ENCODE measurements around the gene MYBBP1A.
"Not testable (repeated sequence)": the region's sequence is repeated elsewhere in the genome, so short reads cannot be mapped to it uniquely, and the experiment has no call there.

The MYBBP1A gene

DNA sequence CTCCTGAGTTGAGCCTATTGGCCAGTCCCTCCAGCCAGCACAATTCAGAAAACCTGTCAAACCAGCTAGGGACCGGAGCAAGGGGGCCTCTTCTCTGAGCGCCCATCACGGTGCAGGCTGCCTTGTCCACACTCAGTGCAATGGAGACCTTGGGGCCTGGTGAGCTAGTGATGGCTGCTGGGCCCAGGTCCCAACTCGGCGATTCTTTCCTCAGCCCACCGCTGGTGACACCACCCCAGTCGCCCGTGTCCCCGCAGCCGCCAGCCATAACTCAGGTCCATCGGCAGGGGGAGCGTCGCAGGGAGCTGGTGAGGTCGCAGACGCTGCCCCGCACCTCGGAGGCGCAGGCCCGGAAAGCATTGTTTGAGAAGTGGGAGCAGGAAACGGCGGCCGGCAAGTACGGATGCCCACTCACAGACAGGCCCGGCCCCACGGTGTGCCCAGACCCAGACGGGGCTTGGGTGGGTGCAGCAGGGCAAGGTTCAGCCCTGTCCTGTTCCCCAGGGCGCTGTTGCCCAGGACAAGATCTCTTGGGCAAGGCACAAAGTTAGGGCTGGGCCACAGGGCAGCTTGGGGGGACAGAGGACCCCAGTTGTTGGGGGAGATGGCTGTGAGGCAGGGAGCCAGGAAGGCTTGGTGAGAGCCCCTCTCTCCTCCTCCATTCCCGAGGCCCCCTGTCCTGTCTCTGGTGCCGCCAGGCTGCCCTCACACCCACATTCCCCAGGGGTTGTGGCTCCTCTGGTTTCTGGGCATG lies 39.9 kb upstream of the MYBBP1A start:
- Mint-ChIP-seq H3K4me1 (ENCODE audit: low read depth in 2 of 2) (peaks cover 5 to 7% of the 10 kb centered on the region in 2 donors), H3K27ac (peak overlapping the region in 1 of 2 donors; percentile 62), H3K36me3 (ENCODE audit: insufficient read depth) (no peaks in the 10 kb centered on the region), H3K9me3 (no peaks in the 10 kb centered on the region), H3K4me3 (no peak overlapping the region), H3K27me3 (peaks cover 38 to 79% of the 10 kb centered on the region in 2 donors)
- DNase-seq: peak in 1 of 3 experiments; percentile 11
- ATAC-seq (replicated peaks): no peak

DNA sequence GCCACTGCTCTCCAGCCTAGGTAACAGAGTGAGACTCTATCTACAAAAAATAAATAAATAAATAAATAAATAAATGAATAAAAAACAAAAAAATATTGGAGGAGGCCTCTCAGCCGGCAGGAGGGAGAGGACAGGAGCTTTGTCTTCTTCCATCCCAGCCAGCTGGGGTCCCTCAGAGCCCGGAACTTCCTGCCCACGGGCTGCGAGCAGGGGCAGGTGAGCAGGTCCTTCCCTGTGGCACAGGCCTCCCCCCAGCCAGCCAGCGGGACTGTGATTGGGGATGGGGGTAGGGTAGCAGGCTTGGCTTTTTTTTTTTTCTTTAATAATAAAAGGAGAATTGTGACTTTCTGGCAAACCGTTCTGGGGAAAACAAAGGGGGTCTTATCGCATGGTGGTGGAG lies 39.2 kb upstream of the MYBBP1A start:
- Mint-ChIP-seq H3K27ac (no peak overlapping the region), H3K36me3 (ENCODE audit: insufficient read depth) (no peaks in the 10 kb centered on the region), H3K4me1 (ENCODE audit: low read depth in 2 of 2) (peaks cover 5 to 7% of the 10 kb centered on the region in 2 donors), H3K27me3 (peaks cover 35 to 76% of the 10 kb centered on the region in 2 donors), H3K9me3 (no peaks in the 10 kb centered on the region), H3K4me3 (no peak overlapping the region)
- DNase-seq (no peak), ATAC-seq (replicated peaks) (no peak)

DNA sequence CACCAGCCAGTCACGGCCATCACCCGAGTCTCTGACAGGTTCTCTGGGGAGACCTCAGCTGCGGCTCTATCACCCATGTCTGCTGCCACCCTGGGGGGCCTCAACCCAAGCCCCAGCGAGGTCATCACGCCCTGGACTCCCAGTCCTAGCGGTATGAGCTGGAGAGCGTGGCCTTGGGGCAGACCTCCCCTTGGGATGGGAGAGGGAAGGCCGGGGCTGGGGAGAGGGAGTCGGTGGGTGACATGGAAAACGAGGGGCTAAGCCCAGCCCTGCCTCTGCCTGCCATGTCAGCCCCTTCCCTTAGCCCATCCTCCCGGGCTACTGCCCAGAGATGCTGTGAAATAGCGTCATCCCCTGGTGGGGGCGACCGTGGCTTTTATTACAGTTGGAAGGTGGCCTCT lies 37.8 kb upstream of the MYBBP1A start:
- H3K36me3 Mint-ChIP-seq (ENCODE audit: insufficient read depth): no peaks in the 10 kb centered on the region
- no peak overlapping the region for H3K4me3 Mint-ChIP-seq
- H3K4me1 Mint-ChIP-seq (ENCODE audit: low read depth in 2 of 2): peaks cover 5 to 9% of the 10 kb centered on the region in 2 donors
- H3K9me3 Mint-ChIP-seq: no peaks in the 10 kb centered on the region
- H3K27me3 Mint-ChIP-seq: peaks cover 28 to 77% of the 10 kb centered on the region in 2 donors
- ATAC-seq (replicated peaks) (no peak), DNase-seq (no peak)
- no peak overlapping the region for H3K27ac Mint-ChIP-seq

DNA sequence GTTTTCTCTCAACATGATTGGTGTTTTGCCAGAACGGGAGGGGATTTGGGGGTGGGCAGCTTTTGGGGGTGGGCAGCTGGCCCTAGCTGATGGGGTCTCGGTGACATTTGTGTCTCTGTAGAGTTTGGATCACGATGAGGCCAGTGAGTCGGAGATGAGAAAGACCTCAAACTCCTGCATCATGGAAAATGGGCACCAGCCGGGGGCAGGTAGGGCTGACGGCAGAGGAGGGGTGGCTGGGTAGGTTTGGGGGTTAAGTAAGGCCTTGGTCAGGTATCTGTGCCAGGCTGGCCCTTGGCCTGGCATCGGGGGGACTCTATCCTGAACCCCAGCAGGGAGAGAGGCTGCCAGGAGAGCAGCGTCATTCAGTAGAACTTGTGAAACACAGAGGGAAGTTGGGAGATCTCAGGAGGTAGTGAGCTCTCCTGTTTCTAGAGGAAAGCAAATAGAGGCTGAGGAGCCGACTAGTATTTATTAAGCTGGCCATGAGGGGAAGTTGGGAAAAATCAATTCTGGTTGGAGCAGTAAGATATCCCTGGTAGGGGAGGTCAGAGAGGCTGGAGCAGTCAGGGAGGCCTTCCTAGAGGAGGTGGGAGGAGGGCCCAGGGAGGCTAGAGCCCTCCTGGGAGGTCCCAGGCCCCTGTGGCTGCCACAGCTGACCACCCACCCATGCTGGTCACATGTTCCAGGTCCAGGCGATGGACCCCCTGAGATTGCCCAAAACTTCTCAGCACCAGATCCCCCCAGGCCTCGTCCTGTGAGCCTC lies 37.2 kb upstream of the MYBBP1A start:
- DNase-seq: no peak
- no peaks in the 10 kb centered on the region for H3K36me3 Mint-ChIP-seq (ENCODE audit: insufficient read depth)

DNA sequence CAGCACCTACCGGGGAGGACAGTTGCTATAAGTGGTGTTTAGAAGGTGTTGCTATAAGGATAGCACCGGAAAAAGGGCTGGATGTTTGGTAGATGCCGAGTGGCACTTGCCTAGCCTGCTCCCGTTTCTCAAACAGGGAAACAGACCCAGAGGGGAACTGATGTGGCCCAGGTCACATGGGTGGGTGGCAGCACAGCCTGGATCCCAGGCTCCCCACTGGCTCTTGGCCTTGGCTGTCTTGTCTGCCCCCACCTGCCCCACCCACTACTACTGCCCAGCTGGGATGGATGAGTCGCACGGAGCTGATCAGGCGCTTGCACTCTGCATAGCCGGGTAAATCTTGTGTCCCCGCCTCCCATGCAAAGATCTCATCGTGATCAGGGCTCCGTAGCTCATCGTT lies 36.3 kb upstream of the MYBBP1A start:
- ATAC-seq (replicated peaks) (no peak), DNase-seq (no peak)
- H3K4me1 Mint-ChIP-seq (ENCODE audit: low read depth in 2 of 2): peaks cover 5 to 9% of the 10 kb centered on the region in 2 donors
- H3K9me3 Mint-ChIP-seq: no peaks in the 10 kb centered on the region
- no peak overlapping the region for H3K4me3 Mint-ChIP-seq
- peak overlapping the region in 1 of 2 donors; percentile 35 for H3K27ac Mint-ChIP-seq
- H3K27me3 Mint-ChIP-seq: peaks cover 19 to 73% of the 10 kb centered on the region in 2 donors
- H3K36me3 Mint-ChIP-seq (ENCODE audit: insufficient read depth): no peaks in the 10 kb centered on the region

More for the DNA sequence above, 37.2 kb upstream of the MYBBP1A start:
- no peak overlapping the region for H3K4me3 Mint-ChIP-seq
- H3K27ac Mint-ChIP-seq: peak overlapping the region in 1 of 2 donors; percentile 35
- H3K9me3 Mint-ChIP-seq: no peaks in the 10 kb centered on the region
- H3K4me1 Mint-ChIP-seq (ENCODE audit: low read depth in 2 of 2): peaks cover 5 to 9% of the 10 kb centered on the region in 2 donors
- no peak for ATAC-seq (replicated peaks)
- H3K27me3 Mint-ChIP-seq: peaks cover 22 to 73% of the 10 kb centered on the region in 2 donors

DNA sequence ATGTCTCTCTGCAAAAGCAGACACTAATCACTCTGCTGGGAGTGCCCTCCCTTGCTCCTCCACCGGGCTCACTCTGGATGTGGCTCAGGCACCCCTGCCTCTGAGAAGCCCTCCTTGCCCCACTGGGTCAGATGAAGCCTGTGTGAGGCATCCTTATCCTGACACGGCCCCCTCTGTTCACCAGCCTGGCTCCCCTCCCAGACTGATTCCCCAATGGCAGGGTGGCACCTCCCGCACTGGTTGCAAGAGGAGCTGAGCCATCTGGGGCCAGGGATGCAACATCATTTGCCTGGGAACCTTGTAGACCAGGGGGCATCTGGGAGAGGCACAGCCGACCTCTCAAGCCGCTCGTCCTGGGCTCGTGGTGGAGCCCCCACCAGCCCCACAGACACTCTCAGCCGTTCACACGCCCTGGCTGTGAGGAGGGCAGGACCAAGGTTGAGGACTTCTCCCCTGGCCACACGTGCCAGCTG lies 35.8 kb upstream of the MYBBP1A start:
- H3K9me3 Mint-ChIP-seq: no peaks in the 10 kb centered on the region
- peaks cover 5 to 9% of the 10 kb centered on the region in 2 donors for H3K4me1 Mint-ChIP-seq (ENCODE audit: low read depth in 2 of 2)
- ATAC-seq (replicated peaks): no peak
- no peak overlapping the region for H3K27ac Mint-ChIP-seq
- no peak overlapping the region for H3K4me3 Mint-ChIP-seq
- no peak for DNase-seq
- no peaks in the 10 kb centered on the region for H3K36me3 Mint-ChIP-seq (ENCODE audit: insufficient read depth)
- peaks cover 24 to 79% of the 10 kb centered on the region in 2 donors for H3K27me3 Mint-ChIP-seq

DNA sequence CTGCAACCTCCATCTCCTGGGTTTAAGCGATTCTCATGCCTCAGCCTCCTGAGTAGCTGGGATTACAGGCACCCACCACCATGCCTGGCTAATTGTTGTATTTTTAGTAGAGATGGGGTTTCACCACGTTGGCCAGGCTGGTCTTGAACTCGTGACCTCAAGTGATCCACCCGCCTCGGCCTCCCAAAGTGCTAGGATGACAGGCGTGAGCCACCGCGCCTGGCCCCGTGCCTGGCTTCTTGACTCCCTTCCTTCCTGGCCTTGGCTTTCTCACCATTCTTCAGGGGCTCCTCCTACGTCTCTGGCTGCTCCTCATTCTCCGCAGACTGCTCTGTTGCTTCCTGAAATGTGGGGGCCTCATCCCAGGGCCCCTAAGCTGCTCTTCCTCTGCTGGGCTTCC lies 34.9 kb upstream of the MYBBP1A start:
- H3K27ac Mint-ChIP-seq; H3K9me3 Mint-ChIP-seq; DNase-seq; H3K36me3 Mint-ChIP-seq (ENCODE audit: insufficient read depth); ATAC-seq (replicated peaks); H3K4me3 Mint-ChIP-seq; H3K4me1 Mint-ChIP-seq (ENCODE audit: low read depth in 2 of 2): not testable (repeated sequence)
- peaks cover 34 to 84% of the 10 kb centered on the region in 2 donors for H3K27me3 Mint-ChIP-seq

DNA sequence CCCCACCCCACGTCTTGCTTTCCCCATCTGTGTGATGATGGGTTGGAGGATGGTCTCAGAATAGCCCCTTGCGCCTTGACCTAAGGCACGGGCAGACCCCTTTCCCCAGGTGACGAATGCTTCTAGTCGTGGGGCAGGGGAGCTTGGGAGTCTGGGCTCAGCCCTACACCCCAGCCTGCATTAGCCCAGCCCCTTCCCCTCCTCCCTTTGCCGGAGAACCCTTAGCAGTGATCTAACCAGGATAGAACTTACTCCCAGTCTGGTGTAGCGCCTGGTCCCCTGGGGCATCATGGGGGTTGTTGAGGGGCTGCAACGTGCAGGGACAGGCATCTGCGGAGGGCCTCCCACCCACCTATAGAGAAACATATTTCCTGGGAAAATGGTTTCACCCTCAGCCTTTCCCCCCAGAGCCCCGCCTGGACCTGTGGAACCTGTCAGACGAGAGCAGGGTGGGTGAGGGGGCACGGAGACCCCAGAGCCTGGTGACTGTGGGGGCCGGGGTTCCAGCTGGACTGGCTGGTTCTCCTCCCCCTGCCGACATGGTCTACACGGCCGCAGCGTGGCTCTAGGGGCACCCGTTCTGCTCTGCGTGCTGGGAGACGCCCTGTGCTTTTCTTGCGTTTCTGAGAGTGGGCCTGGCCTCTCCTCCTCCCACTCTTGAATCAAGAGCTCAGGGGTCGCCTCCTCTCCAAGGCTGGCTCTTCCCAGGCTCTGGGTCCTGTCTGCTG lies 33.9 kb upstream of the MYBBP1A start:
- DNase-seq (no peak), ATAC-seq (replicated peaks) (no peak)
- Mint-ChIP-seq H3K4me1 (ENCODE audit: low read depth in 2 of 2) (peaks cover 0 to 4% of the 10 kb centered on the region in 2 donors), H3K9me3 (no peaks in the 10 kb centered on the region), H3K36me3 (ENCODE audit: insufficient read depth) (no peaks in the 10 kb centered on the region), H3K27me3 (peaks cover 36 to 82% of the 10 kb centered on the region in 2 donors), H3K27ac (no peak overlapping the region), H3K4me3 (no peak overlapping the region)

DNA sequence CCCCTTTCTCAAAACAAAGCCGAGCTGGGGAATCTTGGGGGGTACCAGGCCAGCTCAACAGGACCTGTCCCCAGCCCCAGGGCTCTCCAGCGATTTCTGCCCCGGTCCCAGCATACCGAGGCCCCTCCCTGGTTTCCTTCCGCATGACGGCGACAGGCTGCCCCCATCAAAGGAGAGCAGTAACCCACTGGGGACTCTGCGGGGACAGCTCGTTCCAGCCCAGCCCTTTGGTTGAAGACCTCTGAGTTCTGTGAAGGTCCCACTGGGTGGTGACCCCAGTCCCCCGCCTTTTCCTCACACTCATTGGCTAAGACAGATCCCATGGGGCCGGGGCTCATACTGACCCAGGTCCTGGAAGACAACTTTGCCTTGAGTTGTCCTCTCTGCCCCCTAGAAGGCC lies 33.2 kb upstream of the MYBBP1A start:
- no peak overlapping the region for H3K27ac Mint-ChIP-seq
- ATAC-seq (replicated peaks) (no peak), DNase-seq (no peak)
- H3K9me3 Mint-ChIP-seq: no peaks in the 10 kb centered on the region
- no peak overlapping the region for H3K4me3 Mint-ChIP-seq
- H3K27me3 Mint-ChIP-seq: peaks cover 42 to 82% of the 10 kb centered on the region in 2 donors
- H3K36me3 Mint-ChIP-seq (ENCODE audit: insufficient read depth): no peaks in the 10 kb centered on the region
- peaks cover 4 to 5% of the 10 kb centered on the region in 2 donors for H3K4me1 Mint-ChIP-seq (ENCODE audit: low read depth in 2 of 2)

DNA sequence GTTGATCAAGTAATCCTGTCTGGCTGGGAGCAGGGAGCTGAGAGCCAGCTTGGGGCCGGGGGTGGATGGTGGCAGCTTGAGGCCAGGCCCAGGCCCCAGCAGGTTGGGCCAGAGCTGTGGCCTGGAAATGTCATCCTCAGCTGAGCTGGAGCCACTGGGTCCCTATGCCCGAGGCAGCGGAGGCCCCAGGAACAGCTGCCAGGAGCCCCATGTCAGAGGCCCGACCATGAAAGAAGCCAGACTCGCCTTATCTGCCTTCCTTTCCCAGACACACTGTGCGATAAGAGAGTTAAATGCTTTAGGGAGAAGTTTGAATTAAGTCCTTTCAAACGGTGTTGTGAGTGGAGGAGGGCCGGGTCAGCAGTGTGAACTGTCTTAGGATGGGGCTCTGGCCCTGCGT lies 32.6 kb upstream of the MYBBP1A start:
- Mint-ChIP-seq H3K27me3 (peaks cover 48 to 82% of the 10 kb centered on the region in 2 donors), H3K4me1 (ENCODE audit: low read depth in 2 of 2) (peaks cover 4 to 5% of the 10 kb centered on the region in 2 donors), H3K36me3 (ENCODE audit: insufficient read depth) (no peaks in the 10 kb centered on the region)

DNA sequence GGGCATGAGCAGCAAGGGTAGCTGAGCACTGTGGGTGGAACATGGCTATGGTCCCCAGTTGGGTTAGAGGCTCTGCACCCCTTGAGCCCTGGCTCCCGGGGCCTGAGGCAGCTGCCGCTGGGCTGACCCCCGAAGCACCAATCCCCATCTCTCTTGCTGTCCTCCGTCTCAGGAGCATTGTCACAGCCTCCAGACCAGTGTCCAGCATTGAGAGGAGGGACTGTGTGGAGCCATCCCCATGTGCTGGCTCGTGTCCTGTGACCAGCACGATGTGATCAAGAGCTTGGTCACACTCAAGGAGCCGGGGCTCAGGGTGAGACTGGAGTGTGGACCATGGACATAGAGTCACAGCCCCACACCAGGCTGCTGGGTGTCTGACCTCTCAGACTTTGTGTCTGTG lies 32.0 kb upstream of the MYBBP1A start:
- no peaks in the 10 kb centered on the region for H3K9me3 Mint-ChIP-seq
- ATAC-seq (replicated peaks) (no peak), DNase-seq (no peak)
- H3K36me3 Mint-ChIP-seq (ENCODE audit: insufficient read depth): no peaks in the 10 kb centered on the region
- H3K27ac Mint-ChIP-seq: no peak overlapping the region
- peaks cover 4 to 5% of the 10 kb centered on the region in 2 donors for H3K4me1 Mint-ChIP-seq (ENCODE audit: low read depth in 2 of 2)
- peaks cover 54 to 82% of the 10 kb centered on the region in 2 donors for H3K27me3 Mint-ChIP-seq
- no peak overlapping the region for H3K4me3 Mint-ChIP-seq

More for the DNA sequence above, 32.6 kb upstream of the MYBBP1A start:
- Mint-ChIP-seq H3K27ac (no peak overlapping the region), H3K9me3 (no peaks in the 10 kb centered on the region), H3K4me3 (no peak overlapping the region)
- no peak for ATAC-seq (replicated peaks)
- no peak for DNase-seq

DNA sequence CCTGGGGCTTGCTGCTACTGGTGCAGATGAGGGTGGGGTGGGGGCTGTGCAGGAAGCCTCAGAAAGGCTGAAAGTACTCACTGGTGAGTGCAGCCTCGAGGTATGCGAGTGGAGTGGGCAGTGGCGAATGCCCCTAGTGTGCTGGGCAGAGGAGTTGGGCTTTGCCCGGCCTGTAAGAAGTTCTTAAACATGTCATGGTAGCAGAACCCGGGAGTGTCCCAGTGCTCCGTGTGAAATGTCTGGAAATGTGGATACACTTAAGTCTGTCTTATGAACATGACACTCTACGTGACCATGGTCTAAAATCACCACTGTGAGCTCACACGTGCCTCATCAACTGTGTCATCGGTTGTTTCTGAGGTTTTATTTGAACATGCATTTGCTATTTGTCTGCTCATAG lies 30.9 kb upstream of the MYBBP1A start:
- no peak for DNase-seq
- no peak for ATAC-seq (replicated peaks)
- Mint-ChIP-seq H3K4me1 (ENCODE audit: low read depth in 2 of 2) (peaks cover 4 to 5% of the 10 kb centered on the region in 2 donors), H3K9me3 (no peaks in the 10 kb centered on the region), H3K27ac (no peak overlapping the region), H3K36me3 (ENCODE audit: insufficient read depth) (no peaks in the 10 kb centered on the region), H3K4me3 (no peak overlapping the region), H3K27me3 (peaks cover 59 to 82% of the 10 kb centered on the region in 2 donors)

DNA sequence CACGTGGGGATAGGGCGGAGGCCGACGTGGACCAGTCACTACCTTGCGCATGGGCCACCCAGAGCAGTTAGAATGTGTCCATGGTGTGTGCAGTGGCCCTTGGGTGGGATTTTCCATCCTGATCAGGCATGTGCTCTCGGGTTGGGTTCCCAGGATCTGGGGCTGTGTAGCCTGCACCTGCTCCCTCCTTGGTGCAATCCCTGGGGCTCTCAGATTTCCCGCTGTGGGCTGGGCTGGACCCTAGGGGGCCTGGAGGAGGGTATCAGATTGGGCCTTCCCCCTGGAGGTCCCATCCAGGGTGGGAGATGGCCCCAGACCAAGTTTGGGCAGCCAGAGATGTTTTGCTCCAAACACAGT lies 30.4 kb upstream of the MYBBP1A start:
- no peak for DNase-seq
- Mint-ChIP-seq H3K9me3 (no peaks in the 10 kb centered on the region), H3K4me1 (ENCODE audit: low read depth in 2 of 2) (peaks cover 4 to 5% of the 10 kb centered on the region in 2 donors), H3K27me3 (peaks cover 55 to 82% of the 10 kb centered on the region in 2 donors), H3K27ac (no peak overlapping the region), H3K4me3 (no peak overlapping the region), H3K36me3 (ENCODE audit: insufficient read depth) (no peaks in the 10 kb centered on the region)
- ATAC-seq (replicated peaks): no peak
